ENCODE data around the gene NAA25.

GRCh38 chr12:112112409-112113133 is 4.0 kb upstream of the NAA25 start:
- no peak for TF ChIP-seq EZH2 (IDR thresholded peaks at IDR 0.05; ENCODE audit: borderline replicate concordance, low read depth, low read length, severe bottlenecking)
- TF ChIP-seq CTCF (IDR thresholded peaks at IDR 0.05; ENCODE audit: extremely low read depth in 1 of 2, insufficient read depth in 1 of 2, low read depth in 1 of 2, low read length in 2 of 2) = no peak
- TF ChIP-seq JUN (IDR thresholded peaks at IDR 0.05; ENCODE audit: borderline replicate concordance, insufficient read depth, insufficient read length, low read depth) = no peak

All from endothelial cell of umbilical vein (primary cell).